ENCODE measurements around the gene ZNF618. TPM values are rescaled to one million over a fixed set of nuclear protein-coding genes. Genes with fewer than 3 reads are reported as not detected.

ZNF618 gene
- total RNA-seq, 1 experiment from 2014 or later: 1.8 TPM

DNA sequence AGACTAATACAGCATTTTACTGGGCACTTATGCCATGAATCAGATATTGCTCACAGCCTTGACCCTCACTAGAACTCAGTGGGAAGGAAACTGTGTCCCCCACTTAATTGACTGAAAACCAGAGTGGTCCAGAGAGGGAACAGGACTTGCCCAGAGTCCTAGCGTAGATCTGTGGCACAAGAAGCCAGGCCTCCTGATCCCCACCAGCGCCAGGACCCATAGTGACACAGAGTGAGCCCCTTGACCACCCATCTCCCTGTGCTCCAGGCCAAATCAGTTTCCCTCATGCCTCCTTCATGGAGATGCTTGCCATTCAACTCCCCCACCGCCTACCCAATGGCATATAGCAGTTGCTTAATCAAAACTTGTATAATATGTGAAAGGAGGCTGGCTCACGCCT lies 214.7 kb downstream of the ZNF618 start:
- TF ChIP-seq, protein P1, sequence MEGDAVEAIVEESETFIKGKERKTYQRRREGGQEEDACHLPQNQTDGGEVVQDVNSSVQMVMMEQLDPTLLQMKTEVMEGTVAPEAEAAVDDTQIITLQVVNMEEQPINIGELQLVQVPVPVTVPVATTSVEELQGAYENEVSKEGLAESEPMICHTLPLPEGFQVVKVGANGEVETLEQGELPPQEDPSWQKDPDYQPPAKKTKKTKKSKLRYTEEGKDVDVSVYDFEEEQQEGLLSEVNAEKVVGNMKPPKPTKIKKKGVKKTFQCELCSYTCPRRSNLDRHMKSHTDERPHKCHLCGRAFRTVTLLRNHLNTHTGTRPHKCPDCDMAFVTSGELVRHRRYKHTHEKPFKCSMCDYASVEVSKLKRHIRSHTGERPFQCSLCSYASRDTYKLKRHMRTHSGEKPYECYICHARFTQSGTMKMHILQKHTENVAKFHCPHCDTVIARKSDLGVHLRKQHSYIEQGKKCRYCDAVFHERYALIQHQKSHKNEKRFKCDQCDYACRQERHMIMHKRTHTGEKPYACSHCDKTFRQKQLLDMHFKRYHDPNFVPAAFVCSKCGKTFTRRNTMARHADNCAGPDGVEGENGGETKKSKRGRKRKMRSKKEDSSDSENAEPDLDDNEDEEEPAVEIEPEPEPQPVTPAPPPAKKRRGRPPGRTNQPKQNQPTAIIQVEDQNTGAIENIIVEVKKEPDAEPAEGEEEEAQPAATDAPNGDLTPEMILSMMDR (IDR thresholded peaks at IDR 0.05): no peak
- TF ChIP-seq SIN3A (IDR thresholded peaks at IDR 0.05; ENCODE audit: borderline replicate concordance, insufficient read depth, low read depth, low read length) (no peak), TCF7L2 (IDR thresholded peaks at IDR 0.05; ENCODE audit: low read depth, low read length) (no peak), POLR2AphosphoS5 (IDR thresholded peaks at IDR 0.05; ENCODE audit: low read depth, low read length) (no peak)
- TF ChIP-seq, protein P2, sequence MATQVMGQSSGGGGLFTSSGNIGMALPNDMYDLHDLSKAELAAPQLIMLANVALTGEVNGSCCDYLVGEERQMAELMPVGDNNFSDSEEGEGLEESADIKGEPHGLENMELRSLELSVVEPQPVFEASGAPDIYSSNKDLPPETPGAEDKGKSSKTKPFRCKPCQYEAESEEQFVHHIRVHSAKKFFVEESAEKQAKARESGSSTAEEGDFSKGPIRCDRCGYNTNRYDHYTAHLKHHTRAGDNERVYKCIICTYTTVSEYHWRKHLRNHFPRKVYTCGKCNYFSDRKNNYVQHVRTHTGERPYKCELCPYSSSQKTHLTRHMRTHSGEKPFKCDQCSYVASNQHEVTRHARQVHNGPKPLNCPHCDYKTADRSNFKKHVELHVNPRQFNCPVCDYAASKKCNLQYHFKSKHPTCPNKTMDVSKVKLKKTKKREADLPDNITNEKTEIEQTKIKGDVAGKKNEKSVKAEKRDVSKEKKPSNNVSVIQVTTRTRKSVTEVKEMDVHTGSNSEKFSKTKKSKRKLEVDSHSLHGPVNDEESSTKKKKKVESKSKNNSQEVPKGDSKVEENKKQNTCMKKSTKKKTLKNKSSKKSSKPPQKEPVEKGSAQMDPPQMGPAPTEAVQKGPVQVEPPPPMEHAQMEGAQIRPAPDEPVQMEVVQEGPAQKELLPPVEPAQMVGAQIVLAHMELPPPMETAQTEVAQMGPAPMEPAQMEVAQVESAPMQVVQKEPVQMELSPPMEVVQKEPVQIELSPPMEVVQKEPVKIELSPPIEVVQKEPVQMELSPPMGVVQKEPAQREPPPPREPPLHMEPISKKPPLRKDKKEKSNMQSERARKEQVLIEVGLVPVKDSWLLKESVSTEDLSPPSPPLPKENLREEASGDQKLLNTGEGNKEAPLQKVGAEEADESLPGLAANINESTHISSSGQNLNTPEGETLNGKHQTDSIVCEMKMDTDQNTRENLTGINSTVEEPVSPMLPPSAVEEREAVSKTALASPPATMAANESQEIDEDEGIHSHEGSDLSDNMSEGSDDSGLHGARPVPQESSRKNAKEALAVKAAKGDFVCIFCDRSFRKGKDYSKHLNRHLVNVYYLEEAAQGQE (IDR thresholded peaks at IDR 0.05; ENCODE audit: insufficient read depth in 1 of 2, low read depth in 2 of 2, low read length in 1 of 2): no peak
- H3K9me3 ChIP-seq (ENCODE audit: control insufficient read depth, insufficient read depth, low read depth, low read length): no peaks in the 10 kb centered on the region
- ChIA-PET CTCF (no interaction called here), POLR2A (no interaction called here)
- no peak overlapping the region for H3K4me3 ChIP-seq (ENCODE audit: low read depth in 2 of 2, low read length in 2 of 2)
- no peaks in the 10 kb centered on the region for H3K4me1 ChIP-seq (ENCODE audit: control insufficient read depth, insufficient read depth, low read length)
- in situ Hi-C loops (cut with HindIII; ENCODE audit: low pct_unique_long_range_greater_than_20kb, low sequenced_read_pairs) (no loop called here), intact Hi-C loops (cut with micrococcal nuclease; ENCODE audit: unreplicated experiment) (no loop called here)
- no peaks in the 10 kb centered on the region for H3K27me3 ChIP-seq (ENCODE audit: control insufficient read depth, insufficient read depth, low read length)
- H3K27ac ChIP-seq (ENCODE audit: low read length): no peak overlapping the region
- ATAC-seq (no peak), DNase-seq (ENCODE audit: low read depth, low spot score) (no peak)
- BruUV-seq (replicated peaks): no TSS peak
- no peaks in the 10 kb centered on the region for H3K36me3 ChIP-seq (ENCODE audit: control insufficient read depth, insufficient read depth, low read length)

DNA sequence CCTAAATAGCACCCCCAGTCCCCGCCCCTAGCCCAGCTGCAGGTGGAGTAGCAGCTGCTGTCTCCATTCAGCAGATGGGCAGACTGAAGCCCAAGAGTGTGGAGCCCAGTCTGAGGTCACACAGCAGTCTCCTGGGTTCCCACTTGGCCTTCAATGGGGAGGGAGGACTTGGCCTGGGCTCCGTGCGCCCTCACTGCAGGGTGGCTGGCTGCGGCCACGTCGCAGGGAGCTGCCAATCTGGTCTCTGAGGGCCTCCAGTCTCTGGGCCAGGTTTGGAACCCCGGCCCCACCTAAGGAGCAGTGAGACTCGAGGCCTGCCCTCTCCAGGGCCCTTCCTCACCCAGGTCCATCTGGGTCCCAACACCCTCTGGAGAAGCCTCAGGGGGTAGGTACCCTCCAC lies 215.6 kb downstream of the ZNF618 start:
- TF ChIP-seq, protein P1 (IDR thresholded peaks at IDR 0.05): no peak
- TF ChIP-seq SIN3A (IDR thresholded peaks at IDR 0.05; ENCODE audit: borderline replicate concordance, insufficient read depth, low read depth, low read length) (no peak), POLR2AphosphoS5 (IDR thresholded peaks at IDR 0.05; ENCODE audit: low read depth, low read length) (no peak), TCF7L2 (IDR thresholded peaks at IDR 0.05; ENCODE audit: low read depth, low read length) (no peak)
- TF ChIP-seq, protein P2 (IDR thresholded peaks at IDR 0.05; ENCODE audit: insufficient read depth in 1 of 2, low read depth in 2 of 2, low read length in 1 of 2): no peak
- CTCF ChIA-PET: no interaction called here
- Histone ChIP-seq H3K27ac (ENCODE audit: low read length) (no peak overlapping the region), H3K9me3 (ENCODE audit: control insufficient read depth, insufficient read depth, low read depth, low read length) (no peaks in the 10 kb centered on the region), H3K4me3 (ENCODE audit: low read depth in 2 of 2, low read length in 2 of 2) (no peak overlapping the region), H3K4me1 (ENCODE audit: control insufficient read depth, insufficient read depth, low read length) (no peaks in the 10 kb centered on the region), H3K27me3 (ENCODE audit: control insufficient read depth, insufficient read depth, low read length) (no peaks in the 10 kb centered on the region), H3K36me3 (ENCODE audit: control insufficient read depth, insufficient read depth, low read length) (no peaks in the 10 kb centered on the region)
- no peak for ATAC-seq
- BruUV-seq (replicated peaks): no TSS peak
- POLR2A ChIA-PET: no interaction called here
- in situ Hi-C loops (cut with HindIII; ENCODE audit: low pct_unique_long_range_greater_than_20kb, low sequenced_read_pairs) (no loop called here), intact Hi-C loops (cut with micrococcal nuclease; ENCODE audit: unreplicated experiment) (no loop called here)
- no peak for DNase-seq (ENCODE audit: low read depth, low spot score)

Data from Panc1 (cell line).